CD14-positive monocyte (primary cell): Measurements from ENCODE around the gene CCR1. TPM values are rescaled to one million over a fixed set of nuclear protein-coding genes. Genes with fewer than 3 reads are reported as not detected.
"Not testable (repeated sequence)": the region's sequence is repeated elsewhere in the genome, so short reads cannot be mapped to it uniquely, and the experiment has no call there.

Source experiments
- DNase-seq, 3 donors: peaks; one replicate each; pipeline ENCODE4 v3.0.0-alpha.2; 2011 to 2022
- H2AFZ ChIP-seq: 2 replicates; pipeline ENCODE4 v1.6.0; 2012; ENCODE audit warnings: mild to moderate bottlenecking, low read depth, low read length, inconsistent platforms; ENCODE audit not compliant: insufficient read depth, poor library complexity, severe bottlenecking
- H3K27ac ChIP-seq, 2 donors: 1 replicate in 1 of 2; 2 replicates in 1 of 2; pipeline ENCODE4 v1.5.1; 2012 to 2013; ENCODE audit warnings: low read length in 2 of 2, control low read depth in 1 of 2, inconsistent platforms in 1 of 2, low read depth in 1 of 2, mild to moderate bottlenecking in 1 of 2
- H3K27me3 ChIP-seq, 2 donors: one replicate each; pipeline versions ENCODE4 v1.6.0 to v1.6.1; 2011 to 2013; ENCODE audit warnings: low read length in 2 of 2; ENCODE audit not compliant: control insufficient read depth in 2 of 2, insufficient read depth in 2 of 2
- H3K36me3 ChIP-seq, 2 donors: replicated peaks in 1 of 2; 1 replicate in 1 of 2; 2 replicates in 1 of 2; pipeline versions ENCODE4 v1.5.1 to v1.6.1; 2012 to 2013; ENCODE audit warnings: low read length in 2 of 2, control low read depth in 1 of 2, inconsistent platforms in 1 of 2, mild to moderate bottlenecking in 1 of 2; ENCODE audit not compliant: insufficient read depth in 2 of 2, control insufficient read depth in 1 of 2
- H3K4me1 ChIP-seq, 2 donors: 1 replicate in 1 of 2; 2 replicates in 1 of 2; pipeline versions ENCODE4 v1.5.1 to v1.6.1; 2012 to 2013; ENCODE audit warnings: low read length in 2 of 2, control low read depth in 1 of 2, inconsistent platforms in 1 of 2, mild to moderate bottlenecking in 1 of 2, moderate library complexity in 1 of 2; ENCODE audit not compliant: insufficient read depth in 2 of 2, control insufficient read depth in 1 of 2
- H3K4me2 ChIP-seq: replicated peaks from 2 replicates; pipeline ENCODE3; 2012; ENCODE audit warnings: low read length, moderate library complexity, mild to moderate bottlenecking; ENCODE audit not compliant: poor library complexity, severe bottlenecking; ENCODE audit errors: extremely low read depth
- H3K4me3 ChIP-seq, 3 experiments: fragments of 200-600 bp in 1 of 3; sonication (generic) in 1 of 3; replicated peaks in 1 of 3; 1 replicate in 2 of 3; 2 replicates in 1 of 3; pipeline ENCODE4 v1.5.1; 2011 to 2013; ENCODE audit warnings: low read length in 3 of 3, mild to moderate bottlenecking in 3 of 3, control low read depth in 2 of 3, low read depth in 2 of 3, inconsistent platforms in 1 of 3, moderate library complexity in 1 of 3
- H3K79me2 ChIP-seq: 2 replicates; pipeline ENCODE4 v1.6.0; 2012; ENCODE audit warnings: mild to moderate bottlenecking, control low read depth, inconsistent platforms, low read length, moderate library complexity; ENCODE audit not compliant: insufficient read depth
- H3K9ac ChIP-seq: 2 replicates; pipeline ENCODE4 v1.6.0; 2017; ENCODE audit warnings: low read length, mild to moderate bottlenecking; ENCODE audit not compliant: insufficient read depth, poor library complexity, severe bottlenecking
- H3K9me3 ChIP-seq, 2 donors: replicated peaks in 1 of 2; 1 replicate in 1 of 2; 2 replicates in 1 of 2; pipeline versions ENCODE4 v1.5.1 to v1.6.1; 2012 to 2013; ENCODE audit warnings: low read length in 2 of 2, control low read depth in 1 of 2; ENCODE audit not compliant: control insufficient read depth in 1 of 2, insufficient read depth in 1 of 2
- H4K20me1 ChIP-seq: 2 replicates; pipeline ENCODE4 v1.6.0; 2012; ENCODE audit warnings: mild to moderate bottlenecking, low read length, control low read depth, moderate library complexity; ENCODE audit not compliant: insufficient read depth
- H3K27ac Mint-ChIP-seq, 7 donors: one replicate each; pipeline ENCODE4 v1.8.0; 2020; ENCODE audit warnings: mild to moderate bottlenecking in 7 of 7, mixed read lengths in 7 of 7, moderate library complexity in 6 of 7, inconsistent platforms in 2 of 7
- H3K27me3 Mint-ChIP-seq, 3 donors: one replicate each; pipeline ENCODE4 v1.8.0; 2021 to 2022; ENCODE audit warnings: low read depth in 3 of 3, mild to moderate bottlenecking in 3 of 3, mixed read lengths in 3 of 3, moderate library complexity in 3 of 3, inconsistent platforms in 1 of 3
- H3K36me3 Mint-ChIP-seq, 2 donors: one replicate each; pipeline ENCODE4 v1.8.0; 2020; ENCODE audit warnings: mixed read lengths in 2 of 2, inconsistent platforms in 1 of 2, mild to moderate bottlenecking in 1 of 2
- H3K4me1 Mint-ChIP-seq: one replicate; pipeline ENCODE4 v1.8.0; 2020; ENCODE audit warnings: mild to moderate bottlenecking, mixed read lengths
- H3K4me3 Mint-ChIP-seq, 2 donors: one replicate each; pipeline ENCODE4 v1.8.0; 2020; ENCODE audit warnings: mild to moderate bottlenecking in 2 of 2, mixed read lengths in 2 of 2, moderate library complexity in 1 of 2
- H3K9me3 Mint-ChIP-seq, 7 donors: one replicate each; pipeline ENCODE4 v1.8.0; 2020 to 2022; ENCODE audit warnings: mixed read lengths in 7 of 7, mild to moderate bottlenecking in 6 of 7, moderate library complexity in 6 of 7, inconsistent platforms in 2 of 7
- WGBS: methylation state at CpG from one replicate; pipeline ENCODE4 v1.1.5; 2013; ENCODE audit warnings: missing lambda C conversion rate; ENCODE audit not compliant: insufficient coverage; 5-methylcytosine and 5-hydroxymethylcytosine counted together
- intact Hi-C, 2 donors: fragments of 100-400 bp; cut with micrococcal nuclease; formaldehyde crosslinking; loops; one replicate each; pipeline versions ENCODE4 v1.15.0 to v1.15.1; 2023
- polyA plus RNA-seq, 3 donors: library from polyadenylated mRNA; depleted of rRNA in 1 of 3; unstranded in 2 of 3; stranded (reverse) in 1 of 3; fragments of 300-500 nt in 2 of 3; fragments of >200 nt in 1 of 3; fragmentation: Illumina TruSeq in 2 of 3; gene quantifications; 1 replicate in 2 of 3; 2 replicates in 1 of 3; pipeline ENCODE4 v1.2.3, GENCODE V29; 2012 to 2021
- TF ChIP-seq, protein P1 (sequence below): fragments of 200-600 bp; IDR thresholded peaks from one replicate; pipeline ENCODE4 v1.8.0; 2022; ENCODE audit warnings: antibody characterized with exemption, mild to moderate bottlenecking

The CCR1 gene
- polyA plus RNA-seq, 3 donors = 56.7 to 304 (median 233) TPM

DNA sequence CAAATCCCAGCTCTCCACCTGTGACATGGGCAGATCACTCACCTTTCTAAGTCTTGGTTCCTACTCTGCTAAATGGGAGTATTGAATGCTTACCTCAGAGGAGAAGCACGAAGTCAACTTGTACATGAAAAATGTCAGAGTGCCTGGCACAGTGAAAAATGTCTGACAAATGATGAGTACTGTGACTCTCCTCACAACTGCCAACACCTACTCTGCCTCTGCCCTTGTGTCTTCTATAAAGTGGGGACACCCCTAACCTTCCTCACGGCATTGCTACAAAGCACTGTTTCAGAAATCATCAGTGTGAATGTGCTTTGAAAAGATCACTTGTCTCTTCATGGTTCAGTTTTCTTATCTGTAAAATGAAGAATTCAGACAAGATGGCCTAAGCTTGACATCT lies 940 bp upstream of the CCR1 start:
- intact Hi-C loops = loop anchor here (2.0 to 5.0 kb wide), 4 partner anchors 14 to 122 kb away; no protein-coding TSS in a partner anchor
- WGBS = no CpG with 5 or more reads among the region's 2 CpGs
- H3K4me1 ChIP-seq = peaks cover 77 to 86% of the 10 kb centered on the region in 2 donors

DNA sequence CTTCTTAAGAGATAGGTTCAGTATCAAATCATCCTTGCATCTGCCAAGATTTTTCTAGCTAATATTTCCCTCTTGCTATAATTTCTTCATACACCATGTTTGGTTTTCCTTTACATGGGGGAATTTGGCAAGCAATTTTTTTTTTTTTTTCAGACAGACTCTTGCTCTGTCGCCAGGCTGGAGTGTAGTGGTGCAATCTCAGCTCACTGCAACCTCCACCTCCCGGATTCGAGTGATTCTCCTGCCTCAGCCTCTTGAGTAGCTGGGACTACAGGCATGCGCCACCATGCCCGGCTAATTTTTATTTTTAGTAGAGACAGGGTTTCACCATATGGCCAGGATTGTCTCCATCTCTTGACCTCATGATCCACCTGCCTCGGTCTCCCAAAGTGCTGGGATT lies 599 bp downstream of the CCR1 start:
- H3K4me2 ChIP-seq = peak overlapping the region; percentile 78

More for the DNA sequence above, 940 bp upstream of the CCR1 start:
- Mint-ChIP-seq H3K4me1 (peaks cover 61% of the 10 kb centered on the region), H3K36me3 (peaks cover 30 to 41% of the 10 kb centered on the region in 2 donors), H3K9me3 (peaks cover 0 to 2% (median 0%) of the 10 kb centered on the region in 7 donors), H3K27me3 (peaks cover 0 to 2% (median 0%) of the 10 kb centered on the region in 3 donors), H3K27ac (peak overlapping the region; percentile 96 to 100 (median 99)), H3K4me3 (peak overlapping the region; percentile 94 to 97)
- no peak for DNase-seq
- peak overlapping the region; percentile 47 for H2AFZ ChIP-seq
- peak overlapping the region; percentile 82 for H3K9ac ChIP-seq
- peak overlapping the region in 1 of 3 experiments; percentile 82 for H3K4me3 ChIP-seq
- no peaks in the 10 kb centered on the region for H3K9me3 ChIP-seq
- peaks cover 43% of the 10 kb centered on the region for H3K79me2 ChIP-seq
- H4K20me1 ChIP-seq = peaks cover 12% of the 10 kb centered on the region
- peak overlapping the region; percentile 78 for H3K4me2 ChIP-seq
- H3K36me3 ChIP-seq = peaks cover 7 to 18% of the 10 kb centered on the region in 2 donors
- peak overlapping the region; percentile 84 to 96 for H3K27ac ChIP-seq
- no peaks in the 10 kb centered on the region for H3K27me3 ChIP-seq
- TF ChIP-seq, protein P1, sequence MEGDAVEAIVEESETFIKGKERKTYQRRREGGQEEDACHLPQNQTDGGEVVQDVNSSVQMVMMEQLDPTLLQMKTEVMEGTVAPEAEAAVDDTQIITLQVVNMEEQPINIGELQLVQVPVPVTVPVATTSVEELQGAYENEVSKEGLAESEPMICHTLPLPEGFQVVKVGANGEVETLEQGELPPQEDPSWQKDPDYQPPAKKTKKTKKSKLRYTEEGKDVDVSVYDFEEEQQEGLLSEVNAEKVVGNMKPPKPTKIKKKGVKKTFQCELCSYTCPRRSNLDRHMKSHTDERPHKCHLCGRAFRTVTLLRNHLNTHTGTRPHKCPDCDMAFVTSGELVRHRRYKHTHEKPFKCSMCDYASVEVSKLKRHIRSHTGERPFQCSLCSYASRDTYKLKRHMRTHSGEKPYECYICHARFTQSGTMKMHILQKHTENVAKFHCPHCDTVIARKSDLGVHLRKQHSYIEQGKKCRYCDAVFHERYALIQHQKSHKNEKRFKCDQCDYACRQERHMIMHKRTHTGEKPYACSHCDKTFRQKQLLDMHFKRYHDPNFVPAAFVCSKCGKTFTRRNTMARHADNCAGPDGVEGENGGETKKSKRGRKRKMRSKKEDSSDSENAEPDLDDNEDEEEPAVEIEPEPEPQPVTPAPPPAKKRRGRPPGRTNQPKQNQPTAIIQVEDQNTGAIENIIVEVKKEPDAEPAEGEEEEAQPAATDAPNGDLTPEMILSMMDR = no peak

More for the DNA sequence above, 599 bp downstream of the CCR1 start:
- not testable (repeated sequence) for H3K9me3 ChIP-seq, H3K27me3 ChIP-seq, H2AFZ ChIP-seq, H3K9me3 Mint-ChIP-seq, H3K27me3 Mint-ChIP-seq
- H3K4me3 ChIP-seq = peak overlapping the region; percentile 70 to 99 (median 82)
- 0% methylated on average over 1 of the region's 6 CpGs for WGBS
- Mint-ChIP-seq H3K36me3 (peaks cover 45 to 56% of the 10 kb centered on the region in 2 donors), H3K4me1 (peaks cover 76% of the 10 kb centered on the region), H3K4me3 (peak overlapping the region; percentile 94 to 97), H3K27ac (peak overlapping the region; percentile 96 to 100 (median 99))
- DNase-seq = peak in 2 of 3 donors; percentile 39 to 54
- H3K9ac ChIP-seq = peak overlapping the region; percentile 82
- peaks cover 22 to 34% of the 10 kb centered on the region in 2 donors for H3K36me3 ChIP-seq
- intact Hi-C loops = loop anchor here (5.0 kb wide), 3 partner anchors 65 to 120 kb away; no protein-coding TSS in a partner anchor
- H4K20me1 ChIP-seq = peaks cover 27% of the 10 kb centered on the region
- H3K79me2 ChIP-seq = peaks cover 59% of the 10 kb centered on the region
- H3K4me1 ChIP-seq = peaks cover 77 to 86% of the 10 kb centered on the region in 2 donors
- H3K27ac ChIP-seq = peak overlapping the region; percentile 84 to 96
